Activated T-cell treated with anti-CD3 and anti-CD28 coated beads, Interleukin-2, amount 50 U/mL, for 4 hours (primary cell): ENCODE data around the gene AJM1. TPM values are rescaled to one million over a fixed set of nuclear protein-coding genes. Genes with fewer than 3 reads are reported as not detected.
"Not testable (repeated sequence)": the region's sequence is repeated elsewhere in the genome, so short reads cannot be mapped to it uniquely, and the experiment has no call there.

Experiments
- ATAC-seq, 2 donors: fragments of 200-7000 bp; cut with Tn5 transposase; one replicate each; pipeline ENCODE4 v1.10.0; 2021
- DNase-seq: peaks from one replicate; pipeline ENCODE4 v3.0.0-alpha.2; 2020
- H3K27me3 Mint-ChIP-seq: one replicate; pipeline ENCODE4 v1.8.0; 2021; ENCODE audit warnings: low read depth, mixed read lengths
- H3K36me3 Mint-ChIP-seq: one replicate; pipeline ENCODE4 v1.8.0; 2022; ENCODE audit warnings: mixed read lengths; ENCODE audit not compliant: insufficient read depth
- H3K4me1 Mint-ChIP-seq: one replicate; pipeline ENCODE4 v1.8.0; 2021; ENCODE audit warnings: low read depth, mixed read lengths
- H3K4me3 Mint-ChIP-seq: one replicate; pipeline ENCODE4 v1.8.0; 2021; ENCODE audit warnings: mild to moderate bottlenecking, moderate library complexity, mixed read lengths
- H3K9me3 Mint-ChIP-seq: one replicate; pipeline ENCODE4 v1.8.0; 2021; ENCODE audit warnings: mixed read lengths
- total RNA-seq, 3 donors: library from RNA; stranded (reverse); gene quantifications; one replicate each; pipeline ENCODE4 v1.2.1, GENCODE V29; 2021

The AJM1 gene
- total RNA-seq, 3 donors from 2014 or later: 1.5 to 2.2 (median 1.7) TPM

DNA sequence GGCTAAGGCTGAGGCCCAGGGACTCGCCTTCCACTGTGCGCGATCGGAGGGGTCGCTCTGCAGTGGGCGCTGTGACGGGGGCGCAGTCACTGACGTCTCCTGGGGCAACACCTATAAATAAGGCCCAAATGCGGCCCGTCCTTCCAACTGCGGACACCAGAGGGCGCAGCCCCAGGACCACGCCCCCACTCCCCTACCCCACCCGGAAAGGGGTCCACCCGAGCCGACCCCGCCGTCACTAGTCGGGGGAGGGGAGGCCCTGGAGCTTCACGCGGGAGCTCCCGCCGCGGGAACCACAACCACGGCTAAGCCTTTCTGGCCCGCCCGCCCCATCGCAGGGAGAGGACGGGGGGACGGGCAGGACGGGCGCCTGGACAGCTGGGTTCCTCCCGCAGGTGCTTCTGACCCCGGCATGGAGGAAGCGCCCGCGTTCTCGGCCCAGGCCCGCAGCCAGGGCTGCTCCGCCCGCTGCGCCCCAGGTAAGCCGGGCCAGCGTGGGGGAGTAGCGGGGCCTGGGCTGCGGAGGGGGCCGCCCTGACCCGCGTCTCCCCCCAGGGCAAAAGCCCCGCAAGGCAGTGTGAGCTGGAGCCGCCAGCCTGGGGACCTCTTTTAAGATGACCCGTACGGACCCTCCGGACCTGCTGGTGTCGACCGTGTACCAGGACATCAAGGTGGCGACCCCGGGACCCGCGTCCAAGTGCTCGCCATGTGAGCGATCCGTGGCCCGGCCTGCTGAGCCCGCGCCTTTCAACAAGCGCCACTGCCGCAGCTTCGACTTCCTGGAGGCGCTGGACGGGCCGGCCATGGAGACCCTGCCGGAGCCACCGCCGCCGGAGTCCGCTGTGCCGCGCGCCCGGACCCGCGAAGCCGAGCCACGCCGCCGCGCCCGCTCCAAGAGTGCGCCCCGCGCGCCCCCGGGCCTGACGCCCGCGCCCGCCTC lies 1.8 kb downstream of the AJM1 start:
- H3K4me1 Mint-ChIP-seq: peaks cover 22% of the 10 kb centered on the region
- not testable (repeated sequence) for H3K9me3 Mint-ChIP-seq
- peak; percentile 9 to 11 for ATAC-seq

DNA sequence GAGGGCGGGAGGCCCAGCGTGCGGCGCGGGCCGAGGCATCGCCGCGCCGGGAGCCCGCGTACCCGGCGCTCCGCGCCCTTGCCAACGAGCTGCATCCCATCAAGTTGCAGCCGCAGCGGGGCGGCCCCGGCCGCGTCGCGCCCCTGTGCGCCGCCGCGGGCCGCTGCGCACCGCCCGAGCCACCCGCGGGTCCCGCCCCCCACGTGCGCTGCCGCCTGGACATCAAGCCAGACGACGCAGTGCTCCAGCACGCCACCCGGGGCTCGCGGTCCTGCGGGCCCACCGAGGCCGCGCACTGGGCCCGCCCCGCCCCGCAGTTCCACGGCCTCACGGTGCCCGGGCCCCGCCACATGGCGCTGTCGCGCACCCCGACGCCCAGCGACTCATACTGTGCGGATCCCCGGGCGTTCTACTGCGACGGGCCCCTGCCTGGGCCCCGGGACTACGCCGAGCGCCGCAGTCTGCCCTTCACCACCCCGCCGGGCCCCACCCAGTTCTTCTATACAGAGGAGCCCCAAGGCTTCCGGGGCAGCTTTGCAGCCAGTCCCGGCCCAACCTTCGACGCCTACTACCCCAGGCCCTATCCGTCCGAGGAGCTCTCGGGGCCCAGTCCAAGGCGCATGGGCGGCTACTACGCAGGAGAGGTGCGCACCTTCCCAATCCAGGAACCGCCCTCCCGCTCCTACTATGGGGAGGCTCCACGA lies 2.6 kb downstream of the AJM1 start:
- Mint-ChIP-seq H3K36me3 (peaks cover 2% of the 10 kb centered on the region), H3K4me3 (no peak overlapping the region)

More for the DNA sequence above, 1.8 kb downstream of the AJM1 start:
- not testable (repeated sequence) for H3K36me3 Mint-ChIP-seq
- peak; percentile 64 for DNase-seq
- Mint-ChIP-seq H3K4me3 (peak overlapping the region; percentile 54), H3K27me3 (peaks cover 16% of the 10 kb centered on the region)

GRCh38 chr9:136845465-136846260 lies 3.4 kb downstream of the AJM1 start:
- H3K4me3 Mint-ChIP-seq: no peak overlapping the region
- ATAC-seq (no peak), DNase-seq (no peak)
- no peaks in the 10 kb centered on the region for H3K9me3 Mint-ChIP-seq
- H3K36me3 Mint-ChIP-seq: no peaks in the 10 kb centered on the region
- H3K27me3 Mint-ChIP-seq: peaks cover 16% of the 10 kb centered on the region
- peaks cover 27% of the 10 kb centered on the region for H3K4me1 Mint-ChIP-seq

More for the DNA sequence above, 2.6 kb downstream of the AJM1 start:
- H3K27me3 Mint-ChIP-seq: peaks cover 16% of the 10 kb centered on the region
- DNase-seq: no peak
- no peak for ATAC-seq
- peaks cover 25% of the 10 kb centered on the region for H3K4me1 Mint-ChIP-seq
- H3K9me3 Mint-ChIP-seq: no peaks in the 10 kb centered on the region

- H3K9me3 Mint-ChIP-seq: no peaks in the 10 kb centered on the region
- ATAC-seq: no peak
- H3K4me1 Mint-ChIP-seq: peaks cover 27% of the 10 kb centered on the region
- peak overlapping the region; percentile 37 for H3K4me3 Mint-ChIP-seq
- peaks cover 16% of the 10 kb centered on the region for H3K27me3 Mint-ChIP-seq
- DNase-seq: peak; percentile 36
- H3K36me3 Mint-ChIP-seq: no peaks in the 10 kb centered on the region
Observed at GRCh38 chr9:136846376-136847087, 4.3 kb downstream of the AJM1 start.

- H3K9me3 Mint-ChIP-seq: no peaks in the 10 kb centered on the region
- no peak for DNase-seq
- H3K4me3 Mint-ChIP-seq: peak overlapping the region; percentile 91
- peaks cover 16% of the 10 kb centered on the region for H3K27me3 Mint-ChIP-seq
- no peak for ATAC-seq
- H3K36me3 Mint-ChIP-seq: no peaks in the 10 kb centered on the region
- peaks cover 23% of the 10 kb centered on the region for H3K4me1 Mint-ChIP-seq
Observed at GRCh38 chr9:136847088-136847825, 5.0 kb downstream of the AJM1 start.

- Mint-ChIP-seq H3K4me3 (peak overlapping the region; percentile 91), H3K4me1 (peaks cover 21% of the 10 kb centered on the region), H3K9me3 (no peaks in the 10 kb centered on the region), H3K27me3 (peaks cover 16% of the 10 kb centered on the region), H3K36me3 (no peaks in the 10 kb centered on the region)
- peak; percentile 56 for DNase-seq
- ATAC-seq: peak; percentile 25 to 27
Observed at GRCh38 chr9:136847826-136848392, 5.6 kb downstream of the AJM1 start.

DNA sequence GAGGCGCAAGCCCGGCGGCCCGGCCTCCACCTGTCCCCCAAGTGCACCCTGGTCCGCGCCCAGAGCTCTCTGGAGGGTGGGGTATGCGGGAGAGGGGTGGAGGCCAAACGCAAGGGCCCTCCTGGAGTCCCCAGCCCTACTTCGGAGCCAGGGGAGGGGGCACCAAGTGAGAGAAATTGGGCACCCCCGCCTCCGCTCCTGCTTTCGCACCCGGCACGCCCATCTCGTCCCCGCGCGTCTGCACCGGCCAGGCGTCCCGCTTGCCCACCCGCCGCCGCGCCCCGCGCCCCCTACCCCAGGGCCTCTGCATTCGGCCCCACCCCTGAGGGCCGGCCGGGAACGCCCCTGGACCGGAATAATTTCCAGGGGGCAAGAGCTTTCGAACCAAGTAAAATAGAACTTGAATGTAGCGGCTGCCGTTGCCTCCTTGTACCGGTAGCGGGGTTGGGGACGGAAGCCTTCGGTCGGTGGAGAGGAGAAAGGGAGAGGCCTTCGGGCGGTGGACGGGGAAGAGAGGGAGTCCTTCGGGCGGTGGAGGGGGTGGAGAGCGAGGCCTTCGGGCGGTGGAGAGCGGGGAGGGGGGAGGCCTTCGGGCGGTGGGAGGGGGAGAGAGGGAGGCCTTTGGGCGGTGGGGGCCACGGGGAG lies 6.2 kb downstream of the AJM1 start:
- Mint-ChIP-seq H3K4me1 (peaks cover 19% of the 10 kb centered on the region), H3K9me3 (no peaks in the 10 kb centered on the region), H3K4me3 (peak overlapping the region; percentile 91), H3K27me3 (peaks cover 16% of the 10 kb centered on the region), H3K36me3 (no peaks in the 10 kb centered on the region)
- DNase-seq (no peak), ATAC-seq (peak; percentile 6 to 7)

DNA sequence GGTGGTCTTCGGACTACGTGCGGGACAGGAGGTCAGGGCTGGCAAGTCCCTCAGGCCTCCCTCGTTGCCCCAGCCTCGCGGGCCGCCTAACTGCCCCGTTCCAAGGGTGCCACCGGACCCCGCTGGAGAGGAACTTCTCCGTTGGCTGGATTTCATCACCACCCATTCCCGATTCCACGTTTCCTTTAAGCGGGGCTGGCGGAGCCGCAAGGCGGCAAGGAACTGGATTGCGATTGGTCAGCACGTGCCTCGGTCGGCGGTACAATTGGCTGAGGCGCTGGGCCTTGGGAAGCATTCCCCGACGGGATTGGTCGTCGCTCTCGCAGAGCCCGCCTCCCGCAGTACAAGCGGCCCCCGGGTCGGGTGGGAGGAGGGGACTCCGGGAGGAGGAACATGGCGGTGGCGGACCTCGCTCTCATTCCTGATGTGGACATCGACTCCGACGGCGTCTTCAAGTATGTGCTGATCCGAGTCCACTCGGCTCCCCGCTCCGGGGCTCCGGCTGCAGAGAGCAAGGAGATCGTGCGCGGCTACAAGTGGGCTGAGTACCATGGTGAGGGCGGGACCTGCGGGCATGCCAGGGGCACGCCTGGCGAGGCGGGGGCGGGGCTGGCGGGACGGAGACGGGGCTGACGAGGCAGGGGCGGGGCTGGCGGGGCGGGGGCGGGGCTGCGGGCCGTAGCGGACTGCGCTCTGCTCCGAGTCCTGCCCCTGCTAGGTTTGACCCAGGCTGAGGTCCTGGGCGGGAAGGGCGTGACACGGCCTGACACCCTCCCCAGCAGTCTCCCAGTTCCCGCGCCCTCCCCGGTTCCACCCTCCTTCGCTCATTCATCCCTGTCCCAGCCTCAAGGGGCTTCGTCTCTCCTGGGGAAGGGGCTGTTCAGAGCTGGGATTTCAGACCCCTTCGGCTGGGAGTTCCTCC lies 7.0 kb downstream of the AJM1 start, which contains the start of gene PHPT1:
TSS of gene PHPT1 (plus strand) at position 372 of the 922 bp plus-strand sequence. CDS start at position 394, 22 bp downstream.
- Mint-ChIP-seq H3K4me1 (peaks cover 16% of the 10 kb centered on the region), H3K9me3 (no peaks in the 10 kb centered on the region), H3K27me3 (peaks cover 16% of the 10 kb centered on the region), H3K4me3 (peak within 1 kb of the TSS; percentile 91), H3K36me3 (no peaks in the 10 kb centered on the region)
- ATAC-seq: peak; percentile 91
- peak; percentile 95 for DNase-seq

DNA sequence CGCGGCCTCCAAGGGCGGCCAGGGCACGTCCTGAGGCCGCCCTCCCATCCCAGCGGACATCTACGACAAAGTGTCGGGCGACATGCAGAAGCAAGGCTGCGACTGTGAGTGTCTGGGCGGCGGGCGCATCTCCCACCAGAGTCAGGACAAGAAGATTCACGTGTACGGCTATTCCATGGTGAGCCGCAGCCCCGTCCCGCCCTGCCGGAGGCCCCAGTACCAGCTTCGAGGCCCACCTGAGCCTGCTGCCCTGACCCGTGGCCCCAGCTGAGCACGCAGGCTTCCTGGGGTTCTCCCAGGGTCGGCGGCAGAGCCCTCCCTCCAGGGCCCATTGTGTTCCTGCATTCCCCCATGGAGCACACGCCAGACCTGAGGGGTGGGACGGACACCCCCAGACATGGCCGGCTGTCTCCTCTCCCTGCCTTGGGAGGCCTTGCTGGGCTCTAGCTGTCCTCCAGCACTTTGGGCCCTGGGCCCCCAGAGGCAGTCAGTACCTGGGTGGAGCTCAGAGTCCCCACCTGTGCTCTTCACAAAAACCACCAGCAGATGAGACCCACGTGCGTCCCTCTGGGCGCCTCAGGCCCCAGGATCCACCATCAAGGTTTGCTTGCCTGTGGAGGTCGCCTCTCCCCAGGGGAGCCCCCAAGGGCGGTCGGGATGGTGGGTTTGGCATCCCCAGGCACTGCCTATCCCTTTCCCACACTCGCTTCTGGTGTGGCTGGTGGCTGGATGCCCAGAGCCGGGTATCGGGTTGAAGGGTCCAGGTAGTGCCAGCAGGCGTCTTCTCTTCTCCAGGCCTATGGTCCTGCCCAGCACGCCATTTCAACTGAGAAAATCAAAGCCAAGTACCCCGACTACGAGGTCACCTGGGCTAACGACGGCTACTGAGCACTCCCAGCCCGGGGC lies 7.9 kb downstream of the AJM1 start:
- Mint-ChIP-seq H3K4me3 (peak overlapping the region; percentile 91), H3K36me3 (no peaks in the 10 kb centered on the region), H3K27me3 (peaks cover 15% of the 10 kb centered on the region), H3K9me3 (no peaks in the 10 kb centered on the region), H3K4me1 (peaks cover 15% of the 10 kb centered on the region)
- ATAC-seq: no peak
- no peak for DNase-seq

- ATAC-seq (no peak), DNase-seq (no peak)
- Mint-ChIP-seq H3K9me3 (no peaks in the 10 kb centered on the region), H3K27me3 (peaks cover 12% of the 10 kb centered on the region), H3K36me3 (no peaks in the 10 kb centered on the region), H3K4me1 (peaks cover 14% of the 10 kb centered on the region), H3K4me3 (peak overlapping the region; percentile 16)
Observed at GRCh38 chr9:136850866-136851775, 8.8 kb downstream of the AJM1 start.
